Measurements from ENCODE around the gene PPP1CA. TPM values are rescaled to one million over a fixed set of nuclear protein-coding genes. Genes with fewer than 3 reads are reported as not detected.

Gene PPP1CA
- polyA plus RNA-seq, 1 donor (not counting 4 experiments of a cell fraction or from before 2014, with no cell fraction given): 122 TPM

- peaks cover 18% of the 10 kb centered on the region for H3K79me2 ChIP-seq (ENCODE audit: control insufficient read depth, insufficient read depth, low read length)
- no peaks in the 10 kb centered on the region for H4K20me1 ChIP-seq (ENCODE audit: control insufficient read depth, extremely low read depth, insufficient read depth, low read length)
- DNase-seq (ENCODE audit: low read depth, low spot score) (no peak), FAIRE-seq (no peak)
- H3K4me1 ChIP-seq (ENCODE audit: control insufficient read depth, extremely low read depth, insufficient read depth, low read length): peaks cover 12% of the 10 kb centered on the region
- no peak overlapping the region for H3K4me2 ChIP-seq (ENCODE audit: control insufficient read depth, extremely low read depth, insufficient read depth, low read depth, low read length)
- H3K27me3 ChIP-seq (ENCODE audit: control insufficient read depth, extremely low read depth, insufficient read depth, low read length): no peaks in the 10 kb centered on the region
- peaks cover 23 to 36% of the 10 kb centered on the region in 2 experiments for H3K36me3 ChIP-seq (ENCODE audit: control insufficient read depth in 2 of 2, extremely low read depth in 1 of 2, insufficient read depth in 2 of 2, low read length in 2 of 2)
- H3K9me3 ChIP-seq (ENCODE audit: control insufficient read depth, low read depth, low read length): no peaks in the 10 kb centered on the region
- TF ChIP-seq CTCF (optimal IDR thresholded peaks at IDR 0.05 in 1 of 3, IDR thresholded peaks at IDR 0.05 in 1 of 3, conservative IDR thresholded peaks at IDR 0.05 in 1 of 3; ENCODE audit: extremely low read depth in 1 of 3, insufficient read depth in 2 of 3, low read length in 3 of 3): no peak
- H2AFZ ChIP-seq (ENCODE audit: control insufficient read depth, low read length): no peak overlapping the region
- no peaks in the 10 kb centered on the region for H3K9me1 ChIP-seq (ENCODE audit: control insufficient read depth, extremely low read depth, insufficient read depth, low read length)
- H3K9ac ChIP-seq (ENCODE audit: control insufficient read depth, extremely low read depth, insufficient read depth, low read length): no peak overlapping the region
- no peak overlapping the region for H3K4me3 ChIP-seq (ENCODE audit: control insufficient read depth in 2 of 3, extremely low read depth in 1 of 3, insufficient read depth in 2 of 3, low read depth in 1 of 3, low read length in 3 of 3)
- H3K27ac ChIP-seq (ENCODE audit: control insufficient read depth, insufficient read depth, low read length): no peak overlapping the region
- dilution Hi-C loops (cut with MboI; ENCODE audit: extremely low pct_ligation_motif_present, low sequenced_read_pairs): no loop called here
Observed at GRCh38 chr11:67398661-67399563, 2.7 kb downstream of the PPP1CA start.

DNA sequence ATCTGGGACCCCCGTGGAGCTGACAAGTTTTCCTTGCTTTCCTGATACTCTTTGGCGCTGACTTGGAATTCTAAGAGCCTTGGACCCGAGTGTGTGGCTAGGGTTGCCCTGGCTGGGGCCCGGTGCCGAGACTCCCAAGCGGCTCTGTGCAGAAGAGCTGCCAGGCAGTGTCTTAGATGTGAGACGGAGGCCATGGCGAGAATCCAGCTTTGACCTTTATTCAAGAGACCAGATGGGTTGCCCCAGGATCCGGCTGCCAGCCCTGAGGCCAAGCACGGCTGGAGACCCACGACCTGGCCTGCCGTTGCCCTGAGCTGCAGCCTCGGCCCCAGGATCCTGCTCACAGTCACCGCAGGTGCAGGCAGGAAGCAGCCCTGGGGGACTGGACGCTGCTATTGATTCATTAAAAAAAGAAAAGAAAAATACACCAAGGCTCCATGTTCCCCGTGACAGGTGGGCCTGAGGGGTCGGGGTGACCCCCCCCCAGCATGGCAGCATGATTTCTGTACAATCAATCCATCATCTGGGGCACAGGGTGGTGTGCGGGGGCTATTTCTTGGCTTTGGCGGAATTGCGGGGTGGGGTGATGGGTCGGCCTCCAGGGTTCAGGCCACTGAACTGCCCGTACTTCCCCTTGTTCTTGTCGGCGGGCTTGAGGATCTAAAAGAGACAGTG, 3.5 kb downstream of the PPP1CA start:
- Histone ChIP-seq H2AFZ (ENCODE audit: control insufficient read depth, low read length) (no peak overlapping the region), H3K27me3 (ENCODE audit: control insufficient read depth, extremely low read depth, insufficient read depth, low read length) (no peaks in the 10 kb centered on the region), H3K4me3 (ENCODE audit: control insufficient read depth in 2 of 3, extremely low read depth in 1 of 3, insufficient read depth in 2 of 3, low read depth in 1 of 3, low read length in 3 of 3) (no peak overlapping the region), H4K20me1 (ENCODE audit: control insufficient read depth, extremely low read depth, insufficient read depth, low read length) (no peaks in the 10 kb centered on the region), H3K9me3 (ENCODE audit: control insufficient read depth, low read depth, low read length) (no peaks in the 10 kb centered on the region), H3K36me3 (ENCODE audit: control insufficient read depth in 2 of 2, extremely low read depth in 1 of 2, insufficient read depth in 2 of 2, low read length in 2 of 2) (peaks cover 23 to 36% of the 10 kb centered on the region in 2 experiments), H3K9me1 (ENCODE audit: control insufficient read depth, extremely low read depth, insufficient read depth, low read length) (no peaks in the 10 kb centered on the region), H3K4me1 (ENCODE audit: control insufficient read depth, extremely low read depth, insufficient read depth, low read length) (peaks cover 12% of the 10 kb centered on the region), H3K4me2 (ENCODE audit: control insufficient read depth, extremely low read depth, insufficient read depth, low read depth, low read length) (no peak overlapping the region), H3K27ac (ENCODE audit: control insufficient read depth, insufficient read depth, low read length) (no peak overlapping the region), H3K9ac (ENCODE audit: control insufficient read depth, extremely low read depth, insufficient read depth, low read length) (no peak overlapping the region), H3K79me2 (ENCODE audit: control insufficient read depth, insufficient read depth, low read length) (peaks cover 18% of the 10 kb centered on the region)
- DNase-seq (ENCODE audit: low read depth, low spot score): no peak
- dilution Hi-C loops (cut with MboI; ENCODE audit: extremely low pct_ligation_motif_present, low sequenced_read_pairs): no loop called here
- TF ChIP-seq CTCF (optimal IDR thresholded peaks at IDR 0.05 in 1 of 3, IDR thresholded peaks at IDR 0.05 in 1 of 3, conservative IDR thresholded peaks at IDR 0.05 in 1 of 3; ENCODE audit: extremely low read depth in 1 of 3, insufficient read depth in 2 of 3, low read length in 3 of 3): no peak
- TF ChIP-seq EZH2 (IDR thresholded peaks at IDR 0.05; ENCODE audit: low read length): no peak
- no peak for FAIRE-seq

Data from keratinocyte (primary cell).